Endothelial cell of umbilical vein (primary cell): ENCODE measurements around the gene TMEM132A. TPM values are rescaled to one million over a fixed set of nuclear protein-coding genes. Genes with fewer than 3 reads are reported as not detected.
A peak's percentile ranks its signal among the peaks of the same experiment; 100 is the strongest.

Experiments used
- BruUV-seq: library from RNA; stranded (reverse); fragments of 400-500 nt; replicated peaks from 2 replicates; lab custom pipeline; 2021; lab: Mats Ljungman, UMichigan
- CTCF ChIA-PET: fragments of 300-600, 350-600 bp; sonication (Branson Sonifier 250); formaldehyde crosslinking; loops from one replicate; lab custom pipeline; 2021; ENCODE audit warnings: antibody characterized with exemption, inconsistent platforms; lab: Charles Lee
- POLR2A ChIA-PET: fragments of 300-600, 350-600 bp; sonication (Branson Sonifier 250); formaldehyde crosslinking; loops from one replicate; lab custom pipeline; 2021; ENCODE audit warnings: antibody characterized with exemption, inconsistent platforms; lab: Charles Lee
- DNase-seq: peaks from one replicate; pipeline ENCODE4 v3.0.0-alpha.2; 2011; ENCODE audit warnings: low read depth, low spot score
- FAIRE-seq: peaks from 2 replicates; lab custom pipeline; 2011; peaks lifted over from hg19 to GRCh38; lab: Jason Lieb, UNC
- H2AFZ ChIP-seq: 2 replicates; pipeline ENCODE4 v1.6.0; 2012; ENCODE audit warnings: low read depth, low read length, control low read depth, inconsistent platforms
- H3K27ac ChIP-seq: 2 replicates; pipeline ENCODE4 v1.5.1; 2011; ENCODE audit warnings: low read depth, mild to moderate bottlenecking, control low read depth, low read length, moderate library complexity; ENCODE audit not compliant: insufficient read depth
- H3K27me3 ChIP-seq, 2 experiments: 2 replicates each; pipeline versions ENCODE4 v1.6.0 to v1.6.1; 2011; ENCODE audit warnings: low read length in 2 of 2, mixed read lengths in 1 of 2; ENCODE audit not compliant: control insufficient read depth in 2 of 2, insufficient read depth in 2 of 2
- H3K36me3 ChIP-seq, 2 experiments: 2 replicates in 1 of 2; 3 replicates in 1 of 2; pipeline ENCODE4 v1.5.1; 2011; ENCODE audit warnings: low read length in 2 of 2, mild to moderate bottlenecking in 1 of 2, moderate library complexity in 1 of 2; ENCODE audit not compliant: control insufficient read depth in 2 of 2, insufficient read depth in 2 of 2; ENCODE audit errors: extremely low read depth in 1 of 2
- H3K4me1 ChIP-seq: 3 replicates; pipeline ENCODE4 v1.5.1; 2011; ENCODE audit warnings: mild to moderate bottlenecking, low read length; ENCODE audit not compliant: control insufficient read depth, insufficient read depth; ENCODE audit errors: extremely low read depth
- H3K4me2 ChIP-seq: 2 replicates; pipeline ENCODE4 v1.6.1; 2011; ENCODE audit warnings: low read length, control low read depth, mixed read lengths; ENCODE audit not compliant: insufficient read depth
- H3K4me3 ChIP-seq, 3 experiments: fragments of 200-600 bp in 1 of 3; sonication (generic), shearing (Covaris generic) in 1 of 3; replicated peaks in 1 of 3; 2 replicates each; pipeline ENCODE4 v1.5.1; 2011 to 2016; ENCODE audit warnings: control low read depth in 3 of 3, low read length in 3 of 3, mild to moderate bottlenecking in 2 of 3, inconsistent platforms in 1 of 3, low read depth in 1 of 3, moderate library complexity in 1 of 3; ENCODE audit not compliant: insufficient read depth in 1 of 3
- H3K79me2 ChIP-seq: 2 replicates; pipeline ENCODE4 v1.6.0; 2012; ENCODE audit warnings: low read length, inconsistent platforms; ENCODE audit not compliant: control insufficient read depth, insufficient read depth
- H3K9ac ChIP-seq: replicated peaks from 2 replicates; pipeline ENCODE3; 2011; ENCODE audit warnings: low read length, control low read depth; ENCODE audit not compliant: insufficient read depth; ENCODE audit errors: extremely low read depth
- H3K9me1 ChIP-seq: replicated peaks from 3 replicates; pipeline ENCODE4 v1.6.0; 2011; ENCODE audit warnings: mild to moderate bottlenecking, low read length; ENCODE audit not compliant: control insufficient read depth, insufficient read depth; ENCODE audit errors: extremely low read depth
- H3K9me3 ChIP-seq: replicated peaks from 2 replicates; pipeline ENCODE4 v1.5.1; 2012; ENCODE audit warnings: low read length, inconsistent platforms; ENCODE audit not compliant: control insufficient read depth, insufficient read depth
- H4K20me1 ChIP-seq: replicated peaks from 2 replicates; pipeline ENCODE3; 2011; ENCODE audit warnings: mild to moderate bottlenecking, low read length; ENCODE audit not compliant: control insufficient read depth, insufficient read depth; ENCODE audit errors: extremely low read depth
- FOS ChIP-seq: IDR thresholded peaks from 2 replicates; pipeline ENCODE4 v1.6.1; 2011; ENCODE audit warnings: mild to moderate bottlenecking, low read length, moderate library complexity, borderline replicate concordance; ENCODE audit not compliant: insufficient read depth
- GATA2 ChIP-seq: IDR thresholded peaks from 2 replicates; pipeline ENCODE4 v1.7.0; 2011; ENCODE audit warnings: low read depth, mild to moderate bottlenecking, moderate library complexity, mixed read lengths, low read length; ENCODE audit not compliant: insufficient read length, insufficient read depth
- JUN ChIP-seq: IDR thresholded peaks from 2 replicates; pipeline ENCODE4 v1.6.1; 2011; ENCODE audit warnings: borderline replicate concordance, low read depth; ENCODE audit not compliant: insufficient read length, insufficient read depth
- MAX ChIP-seq: IDR thresholded peaks from 2 replicates; pipeline ENCODE4 v1.6.1; 2011; ENCODE audit not compliant: insufficient read depth, insufficient read length
- MYC ChIP-seq: IDR thresholded peaks from one replicate; pipeline ENCODE4 v1.6.1; 2011; ENCODE audit warnings: mild to moderate bottlenecking, low read depth, low read length
- POLR2AphosphoS5 ChIP-seq: IDR thresholded peaks from 2 replicates; pipeline ENCODE4 v1.6.1; 2012; ENCODE audit warnings: low read depth, mild to moderate bottlenecking, control low read depth, low read length, moderate library complexity; ENCODE audit not compliant: insufficient read depth
- dilution Hi-C: fragments of 300-500 bp; cut with MboI; formaldehyde crosslinking; loops from one replicate; pipeline ENCODE4 v1.15.0; 2019; ENCODE audit warnings: low sequenced_read_pairs; ENCODE audit not compliant: extremely low pct_ligation_motif_present
- intact Hi-C: fragments of 100-400 bp; cut with micrococcal nuclease; formaldehyde crosslinking; loops from one replicate; pipeline ENCODE4 v1.10.0; 2022
- polyA plus RNA-seq, 4 experiments: library from polyadenylated mRNA; depleted of rRNA in 3 of 4; stranded (reverse) in 3 of 4; unstranded in 1 of 4; fragments of >200 nt; gene quantifications; 2 replicates each; pipeline versions ENCODE4 v1.2.1 to v1.2.3, GENCODE V29; 2011 to 2012; ENCODE audit warnings: missing spikeins in 1 of 4
- total RNA-seq: library from RNA; stranded (reverse); gene quantifications from 2 replicates; pipeline ENCODE4 v1.2.3, GENCODE V29; 2021
- TF ChIP-seq, protein P1 (sequence below), 2 donors: IDR thresholded peaks; 1 replicate in 1 of 2; 2 replicates in 1 of 2; pipeline ENCODE4 v1.5.1; 2011; ENCODE audit warnings: low read length in 2 of 2, mild to moderate bottlenecking in 2 of 2, moderate library complexity in 2 of 2, control low read depth in 1 of 2, inconsistent platforms in 1 of 2, low read depth in 1 of 2; ENCODE audit not compliant: insufficient read depth in 1 of 2; ENCODE audit errors: extremely low read depth in 1 of 2

TMEM132A gene
- total and polyA plus RNA-seq, 2 donors (not counting 3 experiments of a cell fraction or from before 2014, with no cell fraction given): 74.3 to 106 TPM

- CTCF ChIA-PET: interaction anchor here (0.9 to 9.3 kb wide), 8 partner anchors 9 to 128 kb away, joined by 3 to 607 read pairs (median 4); partner anchors contain the start of gene TMEM109
- peak; percentile 83 for FAIRE-seq
Observed at GRCh38 chr11:60891103-60891741, 33.0 kb upstream of the TMEM132A start.

More at GRCh38 chr11:60891103-60891741, 33.0 kb upstream of the TMEM132A start:
- Histone ChIP-seq H2AFZ (no peak overlapping the region), H3K27ac (peak overlapping the region; percentile 40), H3K9me1 (no peaks in the 10 kb centered on the region), H3K79me2 (no peaks in the 10 kb centered on the region), H3K9me3 (no peaks in the 10 kb centered on the region), H3K36me3 (peaks cover 8 to 9% of the 10 kb centered on the region in 2 experiments), H4K20me1 (no peaks in the 10 kb centered on the region), H3K9ac (no peak overlapping the region), H3K4me2 (no peak overlapping the region), H3K4me3 (no peak overlapping the region), H3K27me3 (no peaks in the 10 kb centered on the region), H3K4me1 (peaks cover 20% of the 10 kb centered on the region)
- TF ChIP-seq FOS (no peak), MYC (no peak), POLR2AphosphoS5 (peak; percentile 38), JUN (no peak), MAX (no peak), GATA2 (peak; percentile 74)
- TF ChIP-seq, protein P1, sequence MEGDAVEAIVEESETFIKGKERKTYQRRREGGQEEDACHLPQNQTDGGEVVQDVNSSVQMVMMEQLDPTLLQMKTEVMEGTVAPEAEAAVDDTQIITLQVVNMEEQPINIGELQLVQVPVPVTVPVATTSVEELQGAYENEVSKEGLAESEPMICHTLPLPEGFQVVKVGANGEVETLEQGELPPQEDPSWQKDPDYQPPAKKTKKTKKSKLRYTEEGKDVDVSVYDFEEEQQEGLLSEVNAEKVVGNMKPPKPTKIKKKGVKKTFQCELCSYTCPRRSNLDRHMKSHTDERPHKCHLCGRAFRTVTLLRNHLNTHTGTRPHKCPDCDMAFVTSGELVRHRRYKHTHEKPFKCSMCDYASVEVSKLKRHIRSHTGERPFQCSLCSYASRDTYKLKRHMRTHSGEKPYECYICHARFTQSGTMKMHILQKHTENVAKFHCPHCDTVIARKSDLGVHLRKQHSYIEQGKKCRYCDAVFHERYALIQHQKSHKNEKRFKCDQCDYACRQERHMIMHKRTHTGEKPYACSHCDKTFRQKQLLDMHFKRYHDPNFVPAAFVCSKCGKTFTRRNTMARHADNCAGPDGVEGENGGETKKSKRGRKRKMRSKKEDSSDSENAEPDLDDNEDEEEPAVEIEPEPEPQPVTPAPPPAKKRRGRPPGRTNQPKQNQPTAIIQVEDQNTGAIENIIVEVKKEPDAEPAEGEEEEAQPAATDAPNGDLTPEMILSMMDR (IDR thresholded peaks at IDR 0.05; ENCODE audit: extremely low read depth in 1 of 2, insufficient read depth in 1 of 2, low read depth in 1 of 2, low read length in 2 of 2): no peak
- no TSS peak for BruUV-seq
- intact Hi-C loops: no loop called here
- dilution Hi-C loops: no loop called here
- peak; percentile 86 for DNase-seq
- POLR2A ChIA-PET: interaction anchor here (0.5 kb wide), 1 partner anchor 45 kb away, joined by 3 read pairs; no protein-coding TSS in a partner anchor
